ENCODE measurements around the gene WHAMM.
A peak's percentile ranks its signal among the peaks of the same experiment; 100 is the strongest.
"Not testable (repeated sequence)": the region's sequence is repeated elsewhere in the genome, so short reads cannot be mapped to it uniquely, and the experiment has no call there.

The WHAMM gene

DNA sequence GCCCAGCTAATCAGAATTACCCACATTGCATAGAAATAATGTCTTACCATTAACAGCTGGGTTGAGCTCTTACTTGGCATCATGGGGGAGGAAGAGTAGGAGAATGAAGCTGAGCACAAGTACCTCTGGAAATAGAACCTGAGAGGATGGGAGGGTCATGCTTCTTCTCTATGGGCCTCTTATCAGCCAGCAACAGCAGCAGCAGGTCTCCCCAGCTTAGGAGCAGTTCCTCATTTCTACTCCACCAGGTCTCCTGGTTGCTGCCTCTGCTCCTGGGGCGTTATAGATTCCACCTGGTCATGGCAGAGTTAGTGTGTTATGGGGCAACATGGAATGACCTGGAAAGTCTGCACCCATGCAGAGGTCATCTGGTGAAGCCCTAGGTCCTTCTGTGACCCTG is 6.9 kb upstream of the WHAMM start:
- no peak for DNase-seq

- no peak for DNase-seq
Measured at GRCh38 chr15:82803793-82804574, 5.4 kb upstream of the WHAMM start.

GRCh38 chr15:82804575-82804949 is 4.9 kb upstream of the WHAMM start:
- DNase-seq = no peak

GRCh38 chr15:82805994-82806406 is 3.4 kb upstream of the WHAMM start, which contains the start of gene FSD2:
Gene FSD2, minus strand, starts transcription at chr15:82806069. Its CDS starts 18,679 bp downstream, at chr15:82787390.
- DNase-seq = no peak

DNA sequence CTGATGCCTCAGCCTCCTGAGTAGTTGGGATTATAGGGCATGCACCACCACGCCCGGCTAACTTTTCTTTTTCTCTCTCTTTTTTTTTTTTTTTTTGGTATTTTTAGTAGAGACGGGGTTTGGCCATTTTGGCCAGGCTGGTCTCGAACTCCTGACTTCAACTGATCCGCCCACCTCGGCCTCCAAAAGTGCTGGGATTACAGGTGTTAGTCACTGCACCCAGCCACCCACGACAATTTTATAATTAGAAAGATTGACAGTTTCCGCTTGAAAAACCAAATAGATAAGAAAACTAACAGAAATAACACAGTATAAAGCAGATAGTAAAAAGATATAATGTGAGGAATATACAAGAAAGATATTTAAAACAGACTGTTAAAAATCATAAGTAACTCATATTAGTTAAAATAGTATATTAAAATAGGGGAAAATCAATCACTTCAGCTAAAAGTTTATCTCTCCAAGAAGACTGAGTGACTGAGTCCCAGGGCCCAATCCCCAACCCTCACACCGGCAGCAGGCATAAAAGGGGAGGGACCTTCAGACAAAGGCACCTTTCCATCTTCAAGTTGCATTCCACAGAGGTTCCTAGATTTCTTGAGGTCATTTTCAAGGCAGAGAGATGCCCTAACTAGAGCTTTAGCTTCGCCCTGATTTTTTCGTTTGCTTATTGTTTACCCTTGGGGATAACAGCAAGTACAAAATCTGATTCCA is 1.4 kb upstream of the WHAMM start:
- no peak for DNase-seq

GRCh38 chr15:82808634-82809041 is 790 bp upstream of the WHAMM start:
- DNase-seq = no peak

- peak; percentile 44 for DNase-seq
Measured at GRCh38 chr15:82810061-82810889, 847 bp downstream of the WHAMM start.

- peak; percentile 86 for DNase-seq
Measured at GRCh38 chr15:82810890-82811426, 1.5 kb downstream of the WHAMM start.

GRCh38 chr15:82812994-82813393 is 3.6 kb downstream of the WHAMM start:
- no peak for DNase-seq

DNA sequence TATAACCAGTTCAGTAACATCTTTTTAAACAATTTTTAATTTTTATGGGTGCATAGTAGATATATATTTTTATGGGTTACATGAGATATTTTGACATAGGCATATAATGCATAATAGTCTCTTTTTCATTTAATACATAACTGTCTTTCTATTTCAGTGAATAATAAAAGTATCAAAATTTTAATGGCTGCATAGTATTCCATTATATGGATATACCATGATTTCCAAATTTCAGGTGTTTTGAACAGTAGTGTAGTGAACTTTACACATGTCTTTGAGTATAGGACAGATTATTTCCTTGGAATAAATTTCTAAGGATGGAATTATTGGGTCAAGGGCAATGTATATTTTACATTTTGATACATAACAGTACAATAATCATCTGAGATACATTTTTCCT is 10.7 kb downstream of the WHAMM start:
- no peak for DNase-seq

GRCh38 chr15:82821396-82821795 is 12.0 kb downstream of the WHAMM start:
- not testable (repeated sequence) for DNase-seq

DNA sequence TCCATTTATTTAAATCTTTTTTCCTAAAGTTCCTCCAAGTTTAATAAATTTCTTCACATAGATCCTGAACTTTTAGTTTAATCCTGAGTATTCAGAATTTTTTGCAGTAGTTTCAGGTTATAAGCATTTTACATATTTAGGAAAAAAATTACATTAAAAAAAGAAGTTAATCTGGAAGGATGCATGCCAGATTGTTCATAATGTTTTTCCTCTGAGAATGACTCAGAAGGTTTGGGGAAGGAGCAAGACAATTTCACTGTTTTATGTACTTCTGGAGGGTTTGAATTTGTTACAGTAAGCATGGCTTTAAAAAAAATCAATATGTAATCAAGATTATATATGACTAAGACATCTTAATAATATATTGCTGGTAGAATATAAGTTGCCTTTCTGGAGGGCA is 12.4 kb downstream of the WHAMM start:
- not testable (repeated sequence) for DNase-seq

DNA sequence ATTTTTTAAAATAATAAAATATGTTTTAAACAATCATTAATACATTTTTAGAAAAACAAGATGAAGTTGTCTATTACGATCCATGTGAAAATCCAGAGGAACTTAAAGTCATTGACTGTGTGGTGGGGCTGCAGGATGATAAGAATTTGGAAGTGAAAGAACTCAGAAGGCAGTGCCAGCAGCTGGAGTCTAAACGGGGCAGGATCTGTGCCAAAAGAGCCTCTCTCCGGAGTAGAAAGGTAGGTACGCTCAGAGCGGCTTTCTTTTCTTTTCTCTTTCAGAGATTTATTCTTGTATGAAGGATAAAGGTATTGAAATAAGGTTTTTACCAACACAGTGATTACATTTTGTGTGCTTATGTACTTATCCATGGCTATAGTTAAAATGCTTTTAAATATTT is 13.6 kb downstream of the WHAMM start:
- no peak for DNase-seq

DNA sequence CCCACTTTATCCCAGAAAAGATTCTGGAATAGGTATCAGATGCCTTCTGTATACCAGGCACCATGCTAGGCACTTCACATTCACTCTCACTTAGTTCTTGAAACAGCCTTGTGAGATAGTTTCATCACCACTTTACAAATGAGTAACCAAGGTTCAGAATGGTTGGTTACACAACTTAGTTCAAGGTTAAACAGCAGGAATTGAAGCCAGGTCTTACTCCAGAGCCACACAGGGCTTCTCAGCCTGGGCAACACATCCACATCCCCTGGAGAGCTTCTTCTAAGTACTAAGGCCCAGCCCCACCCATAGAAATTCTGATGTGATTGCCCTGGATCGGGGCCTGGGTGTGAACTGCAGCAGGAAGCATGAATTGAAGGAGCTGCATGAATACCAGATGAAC is 18.6 kb downstream of the WHAMM start:
- no peak for DNase-seq

DNA sequence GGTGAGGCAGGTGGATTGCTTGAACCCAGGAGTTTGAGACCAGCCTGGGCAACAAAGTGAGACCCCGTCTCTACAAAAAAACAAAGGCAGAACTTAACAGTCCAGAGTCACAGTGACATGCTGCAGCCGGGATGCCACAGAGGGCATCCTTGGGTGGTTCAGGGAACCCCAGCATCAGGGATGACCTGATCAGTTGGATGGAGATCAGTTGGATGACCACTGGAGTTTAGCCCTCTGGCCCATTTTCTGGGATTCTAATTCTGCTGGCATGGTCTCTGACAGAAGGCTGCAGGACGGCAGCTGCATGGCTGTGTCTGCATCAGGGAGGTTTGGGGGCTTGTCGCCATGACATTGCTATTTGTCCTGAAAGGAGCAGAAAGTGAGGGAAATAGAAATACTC is 19.8 kb downstream of the WHAMM start:
- no peak for DNase-seq

- no peak for DNase-seq
Measured at GRCh38 chr15:82830427-82831173, 21.2 kb downstream of the WHAMM start.

GRCh38 chr15:82831894-82832600 is 22.6 kb downstream of the WHAMM start:
- DNase-seq = no peak

DNA sequence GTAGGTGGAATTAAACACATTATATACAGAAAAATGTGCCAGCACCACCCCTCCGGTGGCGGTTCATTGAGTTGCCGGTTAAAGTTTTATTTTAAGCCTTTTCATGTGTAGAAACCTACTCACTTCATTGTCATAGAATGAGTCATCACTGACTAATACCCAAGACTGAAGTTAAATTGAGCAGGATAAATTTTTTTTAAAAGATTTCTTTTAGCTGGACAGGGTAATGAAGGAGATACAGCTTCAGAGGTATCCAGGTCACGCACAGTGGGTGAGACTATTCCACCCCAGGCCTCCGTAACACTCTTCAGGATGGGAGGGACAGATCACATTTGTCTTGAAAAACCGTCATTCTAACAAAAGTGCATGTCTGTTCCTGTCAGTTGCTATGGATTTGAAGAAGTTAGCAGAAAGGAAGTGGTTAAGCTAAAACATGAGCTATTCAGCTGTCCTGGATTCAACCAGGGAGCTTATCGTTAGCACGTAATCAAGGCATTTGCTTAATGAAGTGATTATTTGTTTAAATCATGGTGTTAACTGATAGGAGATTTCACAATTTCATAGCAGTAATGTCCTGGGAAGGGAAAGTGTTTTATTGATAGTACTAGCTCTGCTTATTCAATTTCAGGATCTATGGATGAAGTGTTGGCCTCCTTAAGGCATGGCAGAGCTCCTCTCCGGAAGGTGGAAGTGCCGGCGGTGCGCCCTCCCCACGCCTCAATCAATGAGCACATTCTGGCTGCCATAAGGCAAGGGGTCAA is 23.4 kb downstream of the WHAMM start:
- no peak for DNase-seq

GRCh38 chr15:82833362-82833682 is 23.9 kb downstream of the WHAMM start:
- no peak for DNase-seq

DNA sequence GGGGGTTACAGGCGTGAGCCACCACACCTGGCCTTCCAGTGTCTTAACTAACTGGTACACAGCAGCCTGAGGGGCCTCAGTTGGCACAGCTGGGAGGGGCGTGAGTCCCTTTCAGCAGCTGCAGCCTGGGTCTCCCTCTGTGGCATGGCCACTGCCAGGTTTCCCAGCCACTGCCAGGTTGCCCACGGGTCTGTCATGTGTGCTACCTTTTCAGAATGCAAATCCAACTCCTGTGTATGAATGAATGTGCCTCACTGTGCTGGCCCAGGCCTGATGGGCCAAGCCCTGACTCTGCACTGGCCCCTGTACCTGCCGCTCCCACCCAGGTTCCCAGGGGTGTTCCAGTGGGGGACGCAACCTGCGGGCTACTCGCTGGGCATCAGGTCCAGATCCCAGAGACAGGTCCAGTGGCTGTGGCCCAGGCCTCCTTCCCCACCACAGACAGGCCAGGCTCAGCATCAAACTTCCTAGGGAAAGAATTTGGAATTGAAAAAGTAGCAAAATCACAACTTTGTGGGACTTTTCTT is 26.0 kb downstream of the WHAMM start:
- DNase-seq = no peak
